ENCODE measurements around the gene EYS.
"Not testable (repeated sequence)": the region's sequence is repeated elsewhere in the genome, so short reads cannot be mapped to it uniquely, and the experiment has no call there.

EYS gene

DNA sequence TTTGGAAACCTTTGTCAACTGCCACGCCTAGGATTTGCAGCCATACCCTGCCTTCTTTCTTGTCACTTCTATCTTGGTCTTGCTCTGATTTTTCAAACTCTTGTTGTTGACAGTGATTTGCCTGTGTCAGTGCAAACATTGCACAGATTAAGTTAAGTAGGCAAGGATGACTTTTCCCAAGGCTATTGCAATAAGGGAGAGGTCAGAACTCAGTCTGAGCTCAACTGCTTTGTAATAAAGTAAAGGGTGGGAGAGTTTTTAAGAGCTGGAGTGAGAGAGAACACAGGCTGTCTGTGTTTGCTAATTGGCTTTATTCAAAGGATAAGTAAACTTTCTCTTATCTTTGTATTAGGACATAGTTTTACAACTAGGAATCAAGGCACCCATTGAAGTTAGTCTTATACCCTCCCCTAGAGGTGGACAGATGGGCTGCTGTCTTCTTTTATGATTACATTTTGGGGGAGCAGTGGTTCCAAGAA is 1622.8 kb downstream of the EYS start:
- no peak for FAIRE-seq

DNA sequence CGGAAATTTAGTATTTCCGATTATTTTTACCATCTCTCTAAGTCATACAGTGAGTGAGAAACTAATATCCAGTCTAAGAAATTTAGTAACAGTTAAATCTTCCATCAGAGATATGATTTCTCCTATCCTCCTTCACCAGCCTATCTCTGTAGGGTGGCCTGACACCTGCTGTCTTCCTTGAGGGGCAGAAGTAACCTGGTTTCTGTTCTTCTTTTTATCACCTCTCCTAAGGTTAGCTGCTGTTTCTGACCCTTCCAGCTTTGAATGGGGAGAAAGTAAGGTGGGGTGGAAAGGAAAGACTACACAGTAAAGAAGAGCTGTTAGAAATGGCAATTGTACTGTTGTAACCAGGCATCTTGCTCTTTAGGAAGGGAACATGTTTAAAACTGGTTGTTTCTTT is 1623.8 kb downstream of the EYS start:
- FAIRE-seq, result no peak

DNA sequence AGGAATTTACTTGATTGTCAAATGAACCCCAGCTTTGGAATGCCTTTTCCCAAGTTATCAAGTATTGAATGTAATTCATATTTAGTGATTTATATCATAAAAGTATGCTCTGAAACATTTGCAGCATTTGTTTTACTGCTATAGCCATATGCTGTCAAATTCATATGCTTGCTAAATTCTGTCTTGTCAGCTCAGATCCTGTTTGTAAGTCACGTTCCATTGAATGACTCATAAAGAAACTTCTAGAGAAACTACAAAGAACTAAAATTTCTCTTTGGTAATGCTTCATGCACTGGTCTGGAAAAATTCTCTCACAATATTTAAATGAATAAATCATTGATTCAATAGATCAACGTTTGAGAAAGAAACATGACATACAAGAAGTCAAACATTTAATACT is 1625.6 kb downstream of the EYS start:
- FAIRE-seq, result no peak

DNA sequence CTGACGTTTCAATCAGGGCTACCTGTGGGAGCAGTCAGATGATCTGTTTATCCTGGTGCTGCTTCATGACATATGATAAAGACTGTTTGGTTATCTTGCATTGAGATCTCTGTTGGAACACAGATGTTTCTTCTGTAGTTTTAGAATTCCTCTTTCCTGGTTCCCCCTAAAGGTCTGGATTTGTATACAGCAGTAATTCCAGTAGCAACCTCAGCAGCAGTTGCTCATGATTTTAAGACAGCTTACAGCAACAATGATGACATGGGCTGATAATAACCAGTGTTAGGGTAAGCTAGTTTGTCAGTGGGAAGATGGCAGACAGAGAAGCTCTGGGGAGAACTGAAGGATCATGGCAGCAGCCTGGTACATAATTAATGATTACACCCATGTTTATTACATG is 1632.0 kb downstream of the EYS start:
- FAIRE-seq, result no peak

DNA sequence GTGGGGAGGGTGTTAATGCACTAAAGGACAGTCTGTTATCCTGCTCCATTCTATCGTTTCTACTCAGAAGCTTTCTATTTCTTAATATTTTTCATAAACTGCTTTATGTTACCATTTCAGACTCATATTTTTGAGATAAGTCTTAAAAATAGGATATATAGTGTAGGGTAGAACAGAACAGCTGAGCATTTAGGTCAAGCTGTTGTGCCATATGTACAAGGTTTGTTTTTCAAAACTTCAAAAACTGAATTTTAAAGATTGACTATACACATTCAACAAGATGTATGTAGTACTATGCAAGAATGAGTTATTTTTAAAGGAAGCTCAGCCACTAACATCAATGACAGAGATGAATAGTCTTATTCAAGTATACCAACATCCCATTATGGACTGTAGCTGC is 1634.3 kb downstream of the EYS start:
- no peak for FAIRE-seq

DNA sequence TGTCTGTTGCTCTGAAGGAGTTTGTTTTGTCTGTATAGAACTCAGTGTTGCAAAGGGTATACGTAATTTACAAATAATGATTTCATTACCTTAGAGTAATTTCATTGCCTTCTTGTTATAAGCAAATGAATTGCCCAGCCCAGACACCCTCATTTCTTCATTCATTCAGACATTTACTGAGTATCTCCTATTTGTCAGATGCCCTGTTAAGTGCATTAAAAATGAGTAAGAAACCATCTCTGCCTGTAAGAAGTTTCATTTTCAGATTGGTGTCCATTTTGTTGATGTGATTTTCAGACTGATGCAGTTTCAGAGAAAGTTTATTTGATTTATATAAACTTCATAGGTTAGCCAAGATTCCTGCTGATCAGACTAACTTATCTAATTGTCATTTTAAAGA is 1642.1 kb downstream of the EYS start:
- FAIRE-seq, result no peak

DNA sequence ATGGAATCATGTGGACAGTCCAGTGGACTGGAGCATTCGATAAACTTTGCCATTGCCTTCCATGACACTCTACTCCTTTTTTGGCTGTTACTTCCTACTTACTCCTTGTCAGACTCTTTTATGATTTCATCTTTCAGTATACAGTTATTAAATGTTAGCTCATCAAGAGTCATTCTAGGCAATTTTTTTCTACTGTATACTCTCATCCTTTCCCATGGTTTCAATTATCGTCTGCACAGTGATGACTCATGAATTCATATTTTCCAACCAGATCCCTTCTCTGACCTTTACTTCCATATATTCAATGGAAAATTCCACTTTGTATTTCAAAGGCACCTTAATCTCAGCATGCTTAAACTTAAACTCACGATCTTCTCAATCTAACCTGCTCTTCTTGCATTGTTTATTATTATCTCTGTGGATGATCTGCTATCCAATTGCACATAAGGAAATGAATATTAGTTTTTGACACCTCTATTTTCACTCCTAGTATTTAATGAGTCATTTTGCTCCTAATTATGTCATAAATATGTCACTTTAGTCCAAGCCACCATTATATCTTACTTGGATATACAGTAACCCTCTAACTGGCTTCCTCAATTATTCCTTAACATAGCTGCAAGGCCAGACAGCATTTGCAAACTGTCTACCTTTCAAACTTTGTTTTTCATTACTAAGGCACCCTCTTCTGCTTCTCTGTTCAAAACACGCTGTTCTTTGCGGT is 1643.9 kb downstream of the EYS start:
- no peak for FAIRE-seq

DNA sequence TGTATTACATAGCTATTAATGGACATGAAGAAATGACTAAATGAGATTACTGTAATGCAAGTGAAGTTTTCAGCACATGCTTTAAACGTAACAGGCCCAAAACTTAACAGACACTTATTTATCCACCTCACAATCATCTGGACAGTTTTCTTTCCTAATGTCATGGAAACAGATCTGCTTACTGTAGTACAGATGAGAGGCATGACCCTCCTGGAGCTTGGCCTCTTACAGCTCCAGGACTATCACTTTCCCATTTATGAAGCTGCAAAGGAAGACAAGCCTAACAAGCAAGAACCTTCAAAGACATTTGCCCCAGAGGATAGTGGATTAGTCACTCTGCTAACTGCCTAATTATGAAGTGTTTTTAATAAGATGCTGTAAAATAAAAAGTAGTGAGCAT is 1652.2 kb downstream of the EYS start:
- no peak for FAIRE-seq

DNA sequence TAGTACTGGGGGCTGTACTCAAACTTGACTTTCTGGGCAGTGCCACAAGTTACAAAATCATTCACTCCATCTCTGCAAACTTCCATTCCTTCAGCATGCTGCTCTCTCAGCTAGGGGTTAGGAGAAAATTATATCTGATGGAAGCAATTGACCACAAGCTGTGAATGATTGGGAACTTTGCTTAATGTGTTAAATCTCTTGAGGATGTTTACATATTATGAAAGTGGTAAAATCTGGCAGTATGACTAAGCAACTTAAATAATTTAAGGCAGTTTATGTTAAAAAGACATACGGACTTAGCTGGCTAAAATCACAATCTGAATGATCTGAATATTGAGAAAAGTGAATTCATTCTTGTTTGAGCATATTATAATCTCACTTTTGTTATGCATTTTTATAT is 1656.4 kb downstream of the EYS start:
- FAIRE-seq, result no peak

DNA sequence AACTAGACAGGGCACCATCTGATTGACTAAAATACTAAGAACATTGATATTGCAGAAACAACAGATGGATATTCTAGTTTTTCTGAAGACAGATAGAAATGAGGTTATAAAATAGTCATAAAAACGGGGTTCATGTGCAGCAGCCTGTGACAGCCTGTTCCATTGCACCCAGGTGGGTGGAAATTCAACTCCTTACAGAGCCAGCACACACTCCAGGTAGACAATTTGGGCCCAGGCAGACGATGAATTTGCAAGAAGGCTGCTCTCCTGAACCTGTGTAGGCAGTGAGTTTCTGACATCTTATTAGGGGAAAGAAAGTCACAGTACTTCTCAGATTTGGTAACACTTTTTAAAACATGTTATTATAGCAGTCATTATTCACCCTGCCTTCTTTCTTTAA is 1657.3 kb downstream of the EYS start:
- no peak for FAIRE-seq

DNA sequence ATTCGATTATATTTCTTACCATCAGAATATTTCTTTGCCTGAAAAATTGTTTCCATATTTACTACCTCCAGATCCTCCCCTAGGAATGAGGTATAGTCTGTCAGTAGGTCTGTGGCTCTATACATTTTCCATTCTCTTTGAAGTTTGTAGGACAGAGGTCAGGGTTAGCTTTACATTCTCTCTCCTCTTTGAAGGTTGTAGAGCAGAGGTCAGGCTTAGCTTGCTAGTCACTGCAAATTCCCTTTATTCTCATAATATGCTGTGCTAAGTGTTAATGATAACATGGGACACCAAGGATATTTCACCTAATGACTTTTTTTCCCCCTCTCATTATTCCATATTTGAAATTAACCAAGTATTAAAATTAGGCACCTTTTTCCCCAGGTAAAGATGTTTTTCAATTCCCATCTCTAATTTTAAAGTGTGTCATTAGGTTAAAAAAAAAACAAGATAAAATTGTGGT is 1660.2 kb downstream of the EYS start:
- FAIRE-seq, result no peak

DNA sequence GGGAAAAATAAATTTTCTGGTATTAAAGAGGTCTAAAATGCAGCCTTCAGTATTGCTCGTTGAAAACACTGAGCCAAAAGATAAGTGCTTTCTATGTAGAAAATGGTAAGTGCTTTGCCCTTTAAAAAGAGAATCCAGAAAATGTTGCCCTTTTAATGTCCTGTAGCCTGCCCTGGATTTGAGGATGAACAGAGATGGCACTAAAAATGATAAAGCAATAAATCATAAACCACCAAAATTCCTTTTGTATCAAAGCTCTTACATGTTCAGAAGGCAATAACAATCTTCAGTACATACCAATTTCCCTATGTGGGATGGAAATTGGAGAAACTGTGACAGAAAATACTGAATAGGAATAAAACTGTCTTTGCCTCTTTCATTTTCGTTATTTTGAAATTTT is 1665.7 kb downstream of the EYS start:
- no peak for FAIRE-seq

DNA sequence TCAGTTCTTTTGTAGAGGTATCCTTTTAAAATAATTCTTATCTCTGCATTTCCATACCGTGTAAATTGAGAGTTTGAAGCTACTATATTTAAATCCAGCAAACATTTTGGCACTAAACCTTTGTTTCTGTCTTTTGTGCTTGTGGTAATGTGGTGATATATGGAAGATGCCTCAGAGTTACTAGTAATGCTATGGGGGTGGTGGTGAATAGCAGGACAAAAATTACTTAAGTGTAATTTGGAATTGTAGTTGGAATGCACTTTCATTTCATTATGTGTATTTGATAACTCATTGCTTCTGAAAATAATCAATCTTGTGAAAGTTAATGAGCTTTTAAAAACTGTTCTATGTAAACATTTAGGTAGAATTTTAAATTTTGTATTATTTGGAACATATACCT is 1666.9 kb downstream of the EYS start:
- FAIRE-seq, result no peak

DNA sequence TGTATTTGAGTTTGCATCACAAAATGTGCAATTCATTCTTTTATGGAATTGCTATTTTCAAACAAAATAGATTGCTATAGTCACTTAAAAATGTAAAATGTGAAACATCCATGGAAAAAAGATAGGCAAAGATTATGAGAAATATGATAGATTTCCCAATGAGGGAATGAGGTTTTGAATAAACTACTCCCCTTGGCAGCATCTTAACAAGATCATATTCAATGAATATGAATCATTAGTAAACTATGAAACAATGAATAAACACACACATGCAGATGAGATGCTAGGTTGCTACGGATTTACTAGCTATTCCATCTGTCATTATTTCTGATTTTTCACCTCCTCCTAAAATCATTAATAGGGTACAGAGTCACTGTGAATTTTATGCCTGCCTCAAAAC is 1669.6 kb downstream of the EYS start:
- FAIRE-seq, result no peak

DNA sequence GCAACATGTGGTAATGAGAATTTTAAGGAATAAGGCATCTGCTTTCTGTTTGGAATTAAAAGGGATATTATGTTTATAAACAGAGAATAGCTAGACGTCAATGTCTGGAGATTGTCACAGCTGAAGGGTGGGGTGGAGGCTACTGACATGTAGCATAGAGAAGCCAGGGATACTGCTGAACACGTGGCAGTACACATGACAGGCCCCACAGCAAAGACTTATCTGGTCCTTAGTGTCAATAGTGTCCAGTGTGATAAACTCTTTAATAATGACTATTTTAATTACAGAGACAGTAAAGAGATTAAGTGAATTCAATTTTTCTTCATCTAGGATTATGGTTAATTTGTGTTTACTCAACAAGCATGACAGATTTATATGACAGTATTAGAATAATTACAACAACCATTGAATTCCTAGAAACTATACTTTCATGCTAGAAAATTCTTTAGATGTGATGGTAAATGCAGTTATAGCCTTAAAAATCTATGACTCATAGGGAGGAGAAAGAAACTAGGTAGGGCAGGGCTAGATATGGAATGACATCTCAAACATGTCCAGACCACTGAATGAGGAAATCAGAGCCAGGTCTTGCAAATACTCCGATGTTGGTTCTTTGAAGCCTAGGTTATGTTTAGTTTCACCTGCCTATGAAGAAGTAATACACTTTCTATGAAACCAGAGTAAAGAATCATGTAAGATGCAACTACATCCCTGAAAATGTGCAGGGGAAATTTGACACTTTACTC is 1671.9 kb downstream of the EYS start:
- FAIRE-seq, result no peak

DNA sequence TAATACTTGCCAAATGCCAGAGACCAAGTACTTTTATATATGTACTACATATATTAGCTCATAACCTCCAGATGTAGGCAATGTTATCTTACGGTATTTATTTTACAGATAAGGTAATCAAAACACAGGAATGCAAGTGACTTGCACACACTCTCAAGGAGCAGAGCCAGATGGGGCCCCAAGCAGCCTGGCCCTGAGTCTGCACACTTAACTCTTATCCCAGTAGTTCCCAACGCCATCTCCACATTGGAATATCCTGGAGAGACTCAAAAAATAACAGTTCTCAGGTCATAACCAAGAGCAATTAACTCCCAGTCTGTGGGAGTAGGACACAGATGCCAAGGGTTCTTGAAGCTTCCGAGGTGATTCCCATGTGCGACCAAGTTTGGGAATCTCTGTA is 1672.7 kb downstream of the EYS start:
- no peak for FAIRE-seq

DNA sequence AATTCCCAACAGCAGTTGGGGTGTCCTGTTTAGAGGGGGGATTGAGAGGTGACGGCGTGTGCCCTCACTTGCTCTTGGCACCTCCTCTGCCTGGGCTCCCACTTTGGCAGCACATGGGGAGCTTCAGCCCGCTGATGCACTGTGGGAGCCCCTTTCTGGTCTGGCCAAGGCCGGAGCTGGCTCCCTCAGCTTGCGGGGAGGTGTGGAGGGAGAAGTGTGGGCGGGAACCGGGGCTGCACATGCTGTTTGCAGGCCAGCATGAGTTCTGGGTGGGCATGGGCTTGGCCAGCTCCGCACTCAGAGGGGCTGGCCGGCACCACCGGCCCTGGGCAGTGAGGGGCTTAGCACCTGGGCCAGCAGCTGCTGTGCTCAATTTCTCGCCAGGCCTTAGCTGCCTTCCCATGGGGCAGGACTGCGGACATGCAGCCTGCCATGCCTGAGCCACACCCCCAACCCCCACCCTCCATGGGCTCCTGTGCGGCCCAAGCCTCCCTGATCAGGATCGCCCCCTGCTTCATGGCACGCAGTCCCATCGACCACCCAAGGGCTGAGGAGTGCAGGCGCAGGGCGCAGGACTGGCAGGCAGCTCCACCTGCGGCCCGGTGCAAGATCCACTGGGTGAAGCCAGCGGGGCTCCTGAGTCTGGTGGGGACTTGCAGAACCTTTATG is 1675.9 kb downstream of the EYS start:
- not testable (repeated sequence) for FAIRE-seq

DNA sequence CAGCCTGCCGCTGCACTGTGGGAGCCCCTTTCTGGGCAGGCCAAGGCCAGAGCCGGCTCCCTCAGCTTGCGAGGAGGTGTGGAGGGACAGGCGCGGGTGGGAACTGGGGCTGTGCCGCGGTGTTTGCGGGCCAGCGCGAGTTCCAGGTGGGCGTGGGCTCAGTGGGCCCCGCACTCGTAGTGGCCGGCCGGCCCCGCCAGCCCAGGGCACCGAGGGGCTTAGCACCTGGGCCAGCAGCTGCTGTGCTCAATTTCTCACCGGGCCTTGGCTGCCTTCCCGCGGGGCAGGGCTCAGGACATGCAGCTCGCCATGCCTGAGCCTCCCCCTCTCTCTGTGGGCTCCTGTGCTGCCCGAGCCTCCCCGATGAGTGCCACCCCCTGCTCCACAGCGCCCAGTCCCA is 1683.3 kb downstream of the EYS start:
- no peak for FAIRE-seq

DNA sequence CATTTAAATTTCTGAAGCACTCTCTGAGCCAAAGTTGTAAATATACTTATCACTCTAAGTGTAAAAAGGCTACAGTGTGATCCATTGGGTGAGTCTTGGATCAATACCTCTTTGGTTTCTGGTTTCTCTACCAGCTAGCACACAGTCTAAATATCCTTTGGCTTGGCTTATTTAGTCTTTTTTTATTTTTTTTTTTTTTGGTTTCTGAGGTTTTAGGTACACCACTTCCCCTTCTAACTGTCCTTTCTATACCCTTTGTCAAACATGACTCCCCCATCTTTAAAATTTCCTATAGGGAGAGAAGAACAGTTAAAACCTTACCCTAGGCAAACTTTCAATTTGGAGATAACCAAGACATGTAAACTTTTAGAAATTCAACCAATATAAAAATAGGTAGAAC is 1692.4 kb downstream of the EYS start:
- FAIRE-seq, result no peak

DNA sequence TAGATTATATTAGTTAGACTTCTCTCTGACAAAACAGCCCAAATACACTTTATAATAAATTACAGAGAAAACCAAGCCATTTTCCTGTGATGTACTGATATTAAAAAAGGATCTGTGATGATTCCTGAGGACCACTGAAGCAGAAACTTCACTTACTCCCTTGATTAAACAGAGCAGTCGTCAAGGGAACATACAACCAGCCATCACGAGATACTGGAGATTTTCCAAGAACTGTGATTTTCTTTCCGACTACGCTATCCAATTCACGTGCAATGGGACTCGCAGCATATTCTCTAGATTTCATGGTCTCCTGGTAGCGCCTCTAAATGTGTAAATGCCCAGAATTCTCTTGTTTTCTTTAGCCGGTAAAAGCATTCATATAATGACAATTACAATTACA is 1694.0 kb downstream of the EYS start:
- no peak for FAIRE-seq

DNA sequence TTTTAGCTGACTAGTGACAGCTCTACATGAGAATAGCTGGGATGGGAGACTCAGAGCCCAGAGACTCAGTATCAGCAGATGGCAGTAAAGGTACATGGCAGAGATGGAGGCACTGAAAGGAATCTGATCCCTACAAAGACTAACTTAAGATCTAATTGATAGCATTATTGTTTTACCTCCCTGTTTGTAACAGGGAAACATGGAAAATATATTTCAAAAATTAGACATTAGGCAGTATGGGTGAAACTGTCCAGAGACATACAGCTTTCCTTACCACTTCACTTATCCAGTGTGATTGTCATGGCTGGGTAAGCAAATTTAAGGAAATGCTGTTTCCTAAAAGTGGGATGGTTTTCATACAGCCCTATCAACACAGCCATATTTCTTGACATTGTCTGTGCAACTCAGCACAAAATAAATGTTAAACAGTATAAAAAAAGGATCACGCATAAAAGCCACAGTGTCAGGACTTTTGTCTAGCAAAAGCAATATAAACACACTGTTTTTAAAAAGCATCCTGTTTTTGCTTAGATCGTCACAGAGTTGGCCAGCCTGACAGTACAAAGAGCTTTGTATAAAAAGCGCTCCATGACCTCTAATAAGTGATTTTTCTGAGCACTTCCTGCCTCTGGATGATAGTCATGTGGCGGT is 1694.5 kb downstream of the EYS start:
- FAIRE-seq, result no peak

DNA sequence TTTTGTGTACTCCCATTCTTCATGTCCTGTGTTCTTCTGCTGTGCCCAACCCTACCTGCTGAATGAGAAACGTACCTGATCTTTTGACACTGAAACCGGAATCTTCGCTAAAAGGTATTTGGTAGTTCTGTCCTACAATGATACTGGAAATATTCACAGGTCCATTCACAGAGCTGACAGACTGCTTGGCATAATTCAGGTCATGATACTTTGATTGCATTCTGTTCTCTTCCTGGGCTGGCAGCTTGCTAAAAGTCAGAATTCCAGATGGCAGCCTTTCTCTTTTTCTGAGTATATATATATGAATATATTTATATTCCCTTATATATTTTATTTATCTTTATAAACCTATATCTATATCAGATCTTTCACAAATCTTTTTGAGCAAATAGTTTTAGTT is 1696.4 kb downstream of the EYS start:
- FAIRE-seq, result no peak

DNA sequence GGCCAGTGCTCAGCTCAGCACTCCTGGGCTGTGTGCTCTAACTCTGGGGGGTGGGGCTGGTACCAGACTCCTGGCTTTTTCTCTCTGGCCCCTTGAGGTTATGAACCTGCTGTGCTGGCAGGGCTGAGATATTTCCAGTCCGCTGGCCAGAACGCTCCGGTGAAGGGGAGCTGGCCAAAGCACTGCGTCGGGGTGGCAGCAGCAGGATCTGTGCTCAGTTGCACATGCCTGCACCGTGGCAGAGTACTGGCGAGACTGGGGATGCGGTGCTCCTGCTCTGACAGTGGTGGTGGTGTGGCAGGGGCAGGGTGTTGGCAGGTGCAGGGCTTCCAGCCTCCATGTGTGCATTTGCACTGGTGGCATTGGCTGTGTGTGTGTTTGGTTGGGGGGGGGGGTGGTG is 1697.0 kb downstream of the EYS start:
- no peak for FAIRE-seq
